ENCODE results near the gene CNOT8. TPM values are rescaled to one million over a fixed set of nuclear protein-coding genes. Genes with fewer than 3 reads are reported as not detected.

The CNOT8 gene
- total RNA-seq, 1 experiment from 2014 or later = 45.6 TPM

DNA sequence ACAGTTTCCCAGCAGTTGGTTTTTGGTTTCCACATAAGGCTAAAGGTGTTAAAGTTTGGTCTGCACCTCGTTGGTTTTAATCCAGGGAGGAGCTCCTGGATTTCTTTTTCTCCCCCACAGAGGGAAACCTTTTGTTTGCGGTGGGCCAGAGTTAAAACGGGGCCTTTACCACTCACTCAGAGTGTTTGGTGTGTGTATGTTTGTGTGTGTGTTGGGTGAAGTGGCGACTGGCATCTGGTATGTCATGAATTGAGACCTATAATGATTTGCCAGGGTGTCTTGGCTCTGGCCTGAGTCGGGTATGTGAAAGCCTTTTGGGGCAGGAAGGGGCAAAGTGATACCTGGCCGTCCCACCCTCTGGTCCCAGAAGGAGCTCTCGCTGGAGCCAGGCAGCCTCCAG lies 38.9 kb upstream of the CNOT8 start:
- H3K9ac ChIP-seq (ENCODE audit: extremely low read depth, insufficient read length, low read length) = no peak overlapping the region
- no peaks in the 10 kb centered on the region for H3K27me3 ChIP-seq (ENCODE audit: insufficient read depth, low read length)
- Mint-ChIP-seq H3K36me3 (ENCODE audit: insufficient read depth in 1 of 3, low read depth in 3 of 3) (peaks cover 39 to 81% (median 74%) of the 10 kb centered on the region in 3 experiments), H3K9me3 (no peaks in the 10 kb centered on the region; a peak in 1 of 5 replicates), H3K4me3 (no peak overlapping the region), H3K4me1 (peaks cover 6 to 28% of the 10 kb centered on the region in 2 experiments), H3K27ac (peak overlapping the region in 1 of 3 experiments; percentile 90; a peak in 3 of 7 replicates), H3K27me3 (ENCODE audit: low read depth) (peaks cover 2% of the 10 kb centered on the region; the same call in 1 of the 2 replicates)
- TF ChIP-seq, protein P1, sequence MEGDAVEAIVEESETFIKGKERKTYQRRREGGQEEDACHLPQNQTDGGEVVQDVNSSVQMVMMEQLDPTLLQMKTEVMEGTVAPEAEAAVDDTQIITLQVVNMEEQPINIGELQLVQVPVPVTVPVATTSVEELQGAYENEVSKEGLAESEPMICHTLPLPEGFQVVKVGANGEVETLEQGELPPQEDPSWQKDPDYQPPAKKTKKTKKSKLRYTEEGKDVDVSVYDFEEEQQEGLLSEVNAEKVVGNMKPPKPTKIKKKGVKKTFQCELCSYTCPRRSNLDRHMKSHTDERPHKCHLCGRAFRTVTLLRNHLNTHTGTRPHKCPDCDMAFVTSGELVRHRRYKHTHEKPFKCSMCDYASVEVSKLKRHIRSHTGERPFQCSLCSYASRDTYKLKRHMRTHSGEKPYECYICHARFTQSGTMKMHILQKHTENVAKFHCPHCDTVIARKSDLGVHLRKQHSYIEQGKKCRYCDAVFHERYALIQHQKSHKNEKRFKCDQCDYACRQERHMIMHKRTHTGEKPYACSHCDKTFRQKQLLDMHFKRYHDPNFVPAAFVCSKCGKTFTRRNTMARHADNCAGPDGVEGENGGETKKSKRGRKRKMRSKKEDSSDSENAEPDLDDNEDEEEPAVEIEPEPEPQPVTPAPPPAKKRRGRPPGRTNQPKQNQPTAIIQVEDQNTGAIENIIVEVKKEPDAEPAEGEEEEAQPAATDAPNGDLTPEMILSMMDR (conservative IDR thresholded peaks at IDR 0.05) = no peak
- H2BK20ac ChIP-seq (ENCODE audit: low read depth, low read length, poor library complexity, severe bottlenecking) = no peak overlapping the region
- no peaks in the 10 kb centered on the region for H3K4me1 ChIP-seq (ENCODE audit: insufficient read depth, low read length)
- H2BK15ac ChIP-seq (ENCODE audit: low read depth, low read length) = no peak overlapping the region
- no peak for DNase-seq
- H3T11ph ChIP-seq (ENCODE audit: low read length) = no peak overlapping the region
- no peak overlapping the region for H3K18ac ChIP-seq (ENCODE audit: insufficient read length, low read depth, low read length)
- no peak overlapping the region for H2BK12ac ChIP-seq (ENCODE audit: insufficient read length, low read depth, low read length)
- no peak overlapping the region for H3K14ac ChIP-seq (ENCODE audit: insufficient read depth, low read length)
- no peak overlapping the region for H3K56ac ChIP-seq (ENCODE audit: insufficient read length, low read depth, low read length)
- no peak overlapping the region for H2AK5ac ChIP-seq (ENCODE audit: insufficient read length, low read length)
- H4K20me1 ChIP-seq (ENCODE audit: control insufficient read depth, insufficient read depth, insufficient read length) = no peaks in the 10 kb centered on the region
- no peak overlapping the region for H4K91ac ChIP-seq (ENCODE audit: insufficient read length, low read depth, low read length)
- no peak overlapping the region for H3K27ac ChIP-seq (ENCODE audit: insufficient read length, low read depth, low read length)
- H3K23me2 ChIP-seq (ENCODE audit: insufficient read length, low read depth, low read length, poor library complexity, severe bottlenecking) = no peaks in the 10 kb centered on the region
- H2BK120ac ChIP-seq (ENCODE audit: low read depth, low read length, poor library complexity, severe bottlenecking) = no peak overlapping the region
- H4K8ac ChIP-seq (replicated peaks; ENCODE audit: insufficient read length, low read depth, low read length) = no peak overlapping the region
- no CpG with 5 or more reads among the region's 7 CpGs for WGBS (ENCODE audit: extremely low coverage, insufficient read length, low lambda C conversion rate)
- no peaks in the 10 kb centered on the region for H3K79me1 ChIP-seq (ENCODE audit: insufficient read depth, low read depth, low read length, poor library complexity, severe bottlenecking)
- no peaks in the 10 kb centered on the region for H3K9me3 ChIP-seq (ENCODE audit: control insufficient read depth, low read depth, low read length)
- no peak overlapping the region for H2AFZ ChIP-seq (ENCODE audit: low read length)
- H4K5ac ChIP-seq (ENCODE audit: insufficient read length, low read depth, low read length) = no peak overlapping the region
- H3K4me2 ChIP-seq (ENCODE audit: insufficient read depth, insufficient read length, low read length) = no peak overlapping the region
- no peak overlapping the region for H2BK5ac ChIP-seq (ENCODE audit: insufficient read length, low read length)
- no peak overlapping the region for H3K23ac ChIP-seq (ENCODE audit: insufficient read length, low read depth, low read length)
- H3K4ac ChIP-seq (ENCODE audit: low read depth, low read length) = no peak overlapping the region
- H3K79me2 ChIP-seq (ENCODE audit: insufficient read depth, low read length) = no peaks in the 10 kb centered on the region
